GM12878 (cell line): ENCODE measurements around the gene PARP2. TPM values are rescaled to one million over a fixed set of nuclear protein-coding genes. Genes with fewer than 3 reads are reported as not detected.

ENCODE experiments used
- ATAC-seq: fragments of 200-7000 bp; cut with Tn5 transposase; 3 replicates; pipeline ENCODE4 v1.9.1; 2020; ENCODE audit warnings: mild to moderate bottlenecking, moderate library complexity
- BruUV-seq: library from RNA; stranded (reverse); fragments of 400-500 nt; replicated peaks from 2 replicates; lab custom pipeline; 2021; lab: Mats Ljungman, UMichigan
- CTCF ChIA-PET: fragments of 300-600 bp; sonication (Branson Sonifier 250); formaldehyde crosslinking; extraction: SDS; loops from one replicate; lab custom pipeline; 2021; ENCODE audit warnings: inconsistent platforms; lab: Yijun Ruan, JAX
- POLR2A ChIA-PET: fragments of 350-600 bp; formaldehyde crosslinking; extraction: SDS; loops from one replicate; lab custom pipeline; 2021; ENCODE audit warnings: inconsistent platforms; lab: Charles Lee
- RAD21 ChIA-PET: fragments of 300-600 bp; sonication (Branson Sonifier 250); formaldehyde crosslinking; loops from one replicate; lab custom pipeline; 2023; ENCODE audit warnings: antibody characterized with exemption; ENCODE audit not compliant: unreplicated experiment; lab: Charles Lee
- SMC1A ChIA-PET: fragments of 300-600 bp; sonication (Branson Sonifier 250); formaldehyde crosslinking; loops from one replicate; lab custom pipeline; 2023; ENCODE audit not compliant: unreplicated experiment, uncharacterized antibody; lab: Charles Lee
- DNase-seq: peaks from one replicate; pipeline ENCODE4 v3.0.0-alpha.2; 2011; ENCODE audit warnings: low read depth, low spot score
- FAIRE-seq: peaks from 3 replicates; lab custom pipeline; 2011; peaks lifted over from hg19 to GRCh38; lab: Jason Lieb, UNC
- H2AFZ ChIP-seq: 2 replicates; pipeline ENCODE4 v1.6.0; 2011; ENCODE audit warnings: low read depth, low read length, control low read depth; ENCODE audit not compliant: control insufficient read depth
- H3K27ac ChIP-seq: 2 replicates; pipeline ENCODE4 v1.5.1; 2011; ENCODE audit warnings: control low read depth; ENCODE audit not compliant: control insufficient read depth, insufficient read depth
- H3K27me3 ChIP-seq, 2 experiments: replicated peaks in 1 of 2; 2 replicates each; pipeline versions ENCODE4 v1.6.0 to v1.6.1; 2011; ENCODE audit warnings: low read length in 1 of 2; ENCODE audit not compliant: control insufficient read depth in 2 of 2, insufficient read depth in 2 of 2
- H3K36me3 ChIP-seq, 2 experiments: 2 replicates each; pipeline ENCODE4 v1.5.1; 2011; ENCODE audit warnings: low read length in 1 of 2; ENCODE audit not compliant: control insufficient read depth in 2 of 2, insufficient read depth in 2 of 2
- H3K4me1 ChIP-seq: 2 replicates; pipeline ENCODE4 v1.6.1; 2011; ENCODE audit warnings: mild to moderate bottlenecking, low read length, moderate library complexity, mixed read lengths; ENCODE audit not compliant: control insufficient read depth, insufficient read depth
- H3K4me2 ChIP-seq: 2 replicates; pipeline ENCODE4 v1.6.0; 2011; ENCODE audit warnings: control low read depth; ENCODE audit not compliant: control insufficient read depth, insufficient read depth
- H3K4me3 ChIP-seq: fragments of 200-600 bp; sonication (generic); 2 replicates; pipeline ENCODE4 v1.5.1; 2016
- H3K79me2 ChIP-seq: 2 replicates; pipeline ENCODE4 v1.6.0; 2011; ENCODE audit warnings: low read length; ENCODE audit not compliant: control insufficient read depth, insufficient read depth
- H3K9ac ChIP-seq: 2 replicates; pipeline ENCODE4 v1.8.0; 2011; ENCODE audit warnings: low read length, control low read depth, mixed read lengths; ENCODE audit not compliant: control insufficient read depth, insufficient read depth
- H3K9me3 ChIP-seq: replicated peaks from 3 replicates; pipeline ENCODE4 v1.5.1; 2011; ENCODE audit warnings: mild to moderate bottlenecking, low read length; ENCODE audit not compliant: control insufficient read depth, insufficient read depth
- H4K20me1 ChIP-seq: 2 replicates; pipeline ENCODE4 v1.6.0; 2011; ENCODE audit not compliant: control insufficient read depth, insufficient read depth
- CEBPB ChIP-seq, 2 experiments: fragments of 150-350 bp in 1 of 2; IDR thresholded peaks; 2 replicates each; pipeline ENCODE4 v1.6.1; 2012 to 2014; ENCODE audit warnings: low read depth in 2 of 2, low read length in 2 of 2, borderline replicate concordance in 1 of 2, inconsistent platforms in 1 of 2
- ELK1 ChIP-seq: IDR thresholded peaks from 2 replicates; pipeline ENCODE4 v1.6.1; 2012; ENCODE audit warnings: low read depth, low read length, improper control_type of control experiment
- MYB ChIP-seq: fragments of 150-350 bp; IDR thresholded peaks from 2 replicates; pipeline ENCODE4 v1.6.1; 2014; ENCODE audit warnings: mild to moderate bottlenecking, low read depth, low read length, borderline replicate concordance
- RB1 ChIP-seq: fragments of 450-650 bp; formaldehyde crosslinking; IDR thresholded peaks from 2 replicates; pipeline ENCODE4 v1.6.1; 2017; ENCODE audit warnings: mild to moderate bottlenecking, borderline replicate concordance
- RELB ChIP-seq: fragments of 450-650 bp; IDR thresholded peaks from 2 replicates; pipeline ENCODE4 v1.6.1; 2017; ENCODE audit warnings: low read depth, mild to moderate bottlenecking, moderate library complexity
- SPI1 ChIP-seq: IDR thresholded peaks from 2 replicates; pipeline ENCODE4 v1.6.1; 2011; ENCODE audit warnings: low read depth, mild to moderate bottlenecking, low read length, moderate library complexity, borderline replicate concordance; ENCODE audit not compliant: insufficient read depth
- STAT3 ChIP-seq: IDR thresholded peaks from 2 replicates; pipeline ENCODE4 v1.6.1; 2011; ENCODE audit warnings: low read depth, low read length, improper control_type of control experiment
- TCF12 ChIP-seq: IDR thresholded peaks from 2 replicates; pipeline ENCODE4 v1.6.1; 2011; ENCODE audit warnings: low read depth, mild to moderate bottlenecking, low read length
- ZBTB11 ChIP-seq: fragments of 450-650 bp; formaldehyde crosslinking; IDR thresholded peaks from 2 replicates; pipeline ENCODE4 v1.5.0; 2022; ENCODE audit warnings: mild to moderate bottlenecking, missing genetic modification characterization
- WGBS: methylation state at CpG from one replicate; pipeline ENCODE4 v1.1.6; 2016; ENCODE audit warnings: low lambda C conversion rate; ENCODE audit not compliant: insufficient replicate concordance, insufficient coverage; ENCODE audit errors: missing lambda C conversion rate; 5-methylcytosine and 5-hydroxymethylcytosine counted together
- in situ Hi-C: fragments of 300-500 bp; cut with MboI; formaldehyde crosslinking; loops from 9 replicates; pipeline ENCODE4 v1.14.3; 2018; ENCODE audit warnings: mixed read lengths
- intact Hi-C: fragments of 100-400 bp; cut with micrococcal nuclease; formaldehyde crosslinking; loops from one replicate; pipeline ENCODE4 v1.14.2; 2022; ENCODE audit not compliant: unreplicated experiment
- polyA plus RNA-seq, 11 experiments: library from polyadenylated mRNA; depleted of rRNA in 4 of 11; unstranded in 6 of 11; stranded (reverse) in 5 of 11; fragments of >200 nt; fragmentation: Nextera tagmentation in 4 of 11; fragmentation: Illumina TruSeq in 1 of 11; extraction: Ambion mirVana in 4 of 11; extraction: Trizol in 1 of 11; gene quantifications; 1 replicate in 1 of 11; 2 replicates in 10 of 11; pipeline versions ENCODE4 v1.2.1 to v1.2.3, GENCODE V29; 2011 to 2016; ENCODE audit warnings: inconsistent platforms in 2 of 11, missing spikeins in 2 of 11, low read depth in 1 of 11
- total RNA-seq, 4 experiments: library from RNA; depleted of rRNA in 3 of 4; stranded (reverse); fragments of >200 nt in 3 of 4; fragmentation: Illumina TruSeq in 1 of 4; extraction: Trizol in 1 of 4; gene quantifications; 2 replicates each; pipeline versions ENCODE4 v1.2.1 to v1.2.3, GENCODE V29; 2013 to 2021

Gene PARP2
- total and polyA plus RNA-seq, 10 of the 15 experiments (the other 5 are each of a cell fraction or from before 2014, with no cell fraction given), result 26.7 to 75.4 (median 42.3) TPM

DNA sequence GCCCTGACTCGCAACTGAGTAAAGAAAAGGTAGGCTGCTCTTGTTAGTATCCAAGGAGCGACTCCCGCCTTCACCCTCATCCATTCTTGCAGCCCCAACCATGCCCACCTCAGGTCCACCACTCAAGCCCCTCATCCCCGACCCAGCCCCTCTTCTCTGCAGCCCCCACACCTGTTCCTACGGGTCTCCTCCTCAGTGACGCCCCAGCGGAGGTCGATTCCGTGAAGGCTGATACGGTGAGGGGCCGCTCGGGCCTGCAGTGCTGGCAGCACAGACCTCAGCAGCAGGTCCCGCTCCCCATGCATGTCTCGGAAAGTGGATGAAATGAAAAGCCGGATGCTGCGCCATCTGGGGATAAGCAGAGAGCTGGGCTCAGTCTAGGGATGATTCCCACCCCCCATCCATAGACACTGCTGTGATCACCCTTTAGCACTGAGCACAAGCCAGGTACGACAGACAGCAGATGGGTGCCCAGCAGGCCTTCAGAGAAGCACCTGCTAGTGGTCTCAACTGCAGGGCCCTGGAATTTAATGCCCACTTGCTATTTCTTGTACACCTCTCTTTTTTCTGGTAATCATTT, 42.9 kb downstream of the PARP2 start:
- ChIA-PET RAD21 (no interaction called here), POLR2A (no interaction called here), SMC1A (no interaction called here), CTCF (no interaction called here)
- BruUV-seq, result no TSS peak
- no peaks in the 10 kb centered on the region for H4K20me1 ChIP-seq
- FAIRE-seq, result no peak
- TF ChIP-seq CEBPB (IDR thresholded peaks at IDR 0.05; ENCODE audit: borderline replicate concordance in 1 of 2, low read depth in 2 of 2, low read length in 2 of 2), result no peak
- no peak for TF ChIP-seq TCF12
- no peak for TF ChIP-seq RB1
- TF ChIP-seq SPI1, result no peak
- peaks cover 42 to 46% of the 10 kb centered on the region in 2 experiments for H3K36me3 ChIP-seq
- H3K9ac ChIP-seq, result no peak overlapping the region
- DNase-seq, result no peak
- no peaks in the 10 kb centered on the region for H3K27me3 ChIP-seq
- 98% methylated on average over 14 of the region's 17 CpGs for WGBS
- H2AFZ ChIP-seq, result no peak overlapping the region
- intact Hi-C loops, result no loop called here
- in situ Hi-C loops, result no loop called here
- no peak for ATAC-seq
- no peaks in the 10 kb centered on the region for H3K9me3 ChIP-seq
- no peaks in the 10 kb centered on the region for H3K79me2 ChIP-seq
- H3K4me1 ChIP-seq, result 0 out of 2 replicates have a peak, but pooled peaks cover 3% of the 10 kb centered on the region
- H3K27ac ChIP-seq, result no peak overlapping the region
- H3K4me2 ChIP-seq, result no peak overlapping the region
- H3K4me3 ChIP-seq, result no peak overlapping the region

GRCh38 chr14:20387576-20387975, 44.1 kb downstream of the PARP2 start:
- SMC1A ChIA-PET, result no interaction called here
- ATAC-seq, result no peak
- no peaks in the 10 kb centered on the region for H3K27me3 ChIP-seq
- no peak overlapping the region; the same call in 1 of the 2 replicates for H3K9ac ChIP-seq
- no peak overlapping the region for H3K4me2 ChIP-seq
- RAD21 ChIA-PET, result no interaction called here
- intact Hi-C loops (no loop called here), in situ Hi-C loops (no loop called here)
- H2AFZ ChIP-seq, result no peak overlapping the region
- POLR2A ChIA-PET, result no interaction called here
- DNase-seq, result no peak
- no TSS peak for BruUV-seq
- peak; percentile 18 for FAIRE-seq
- TF ChIP-seq ZBTB11 (CRISPR knock-in tag) (no peak), SPI1 (peak; percentile 11; the same call in 1 of the 2 replicates), MYB (no peak), ELK1 (no peak), STAT3 (no peak), RELB (no peak)
- H3K4me1 ChIP-seq, result 0 out of 2 replicates have a peak, but pooled peaks cover 3% of the 10 kb centered on the region
- H3K79me2 ChIP-seq, result no peaks in the 10 kb centered on the region
- no peak overlapping the region for H3K4me3 ChIP-seq
- H4K20me1 ChIP-seq, result no peaks in the 10 kb centered on the region
- H3K9me3 ChIP-seq, result no peaks in the 10 kb centered on the region
- H3K27ac ChIP-seq, result no peak overlapping the region
- 49% methylated on average over 6 of the region's 6 CpGs for WGBS
- CTCF ChIA-PET, result no interaction called here
- H3K36me3 ChIP-seq, result peaks cover 31 to 38% of the 10 kb centered on the region in 2 experiments
